Adrenal gland (tissue), 12 donors: ENCODE results near the gene JOSD1. TPM values are rescaled to one million over a fixed set of nuclear protein-coding genes. Genes with fewer than 3 reads are reported as not detected.
"Not testable (repeated sequence)": the region's sequence is repeated elsewhere in the genome, so short reads cannot be mapped to it uniquely, and the experiment has no call there.

Source experiments
- DNase-seq, 7 donors: peaks; one replicate each; pipeline ENCODE4 v3.0.0-alpha.2; 2019 to 2020
- H3K27ac ChIP-seq, 5 donors: fragments of 200-600 bp; sonication (generic) in 4 of 5; 1 replicate in 3 of 5; 2 replicates in 2 of 5; pipeline versions ENCODE4 v1.5.1 to v1.8.0; 2016 to 2020; ENCODE audit warnings: mild to moderate bottlenecking in 1 of 5
- H3K27me3 ChIP-seq: fragments of 200-600 bp; 2 replicates; pipeline ENCODE4 v1.8.0; 2021
- H3K36me3 ChIP-seq, 2 donors: fragments of 200-600 bp; replicated peaks in 1 of 2; 1 replicate in 1 of 2; 2 replicates in 1 of 2; pipeline versions ENCODE4 v1.5.1 to v1.8.0; 2018 to 2022
- H3K4me1 ChIP-seq, 2 donors: fragments of 200-600 bp; replicated peaks in 1 of 2; 1 replicate in 1 of 2; 2 replicates in 1 of 2; pipeline versions ENCODE4 v1.5.1 to v1.8.0; 2018 to 2021
- H3K4me3 ChIP-seq, 4 donors: fragments of 200-600 bp; sonication (generic) in 3 of 4; one replicate each; pipeline ENCODE4 v1.5.1; 2016 to 2018
- H3K9me3 ChIP-seq, 3 donors: fragments of 200-600 bp; sonication (generic) in 1 of 3; replicated peaks in 1 of 3; 1 replicate in 2 of 3; 2 replicates in 1 of 3; pipeline versions ENCODE4 v1.5.1 to v1.8.0; 2016 to 2021
- CTCF ChIP-seq, 6 experiments: fragments of 450-650 bp in 4 of 6; fragments of 200-600 bp in 2 of 6; sonication (generic) in 1 of 6; IDR thresholded peaks; 1 replicate in 5 of 6; 2 replicates in 1 of 6; pipeline versions ENCODE4 v1.5.1 to v1.8.0; 2016 to 2021; ENCODE audit warnings: antibody characterized with exemption in 6 of 6, mild to moderate bottlenecking in 2 of 6, moderate library complexity in 1 of 6
- POLR2A ChIP-seq, 2 donors: fragments of 450-650 bp; IDR thresholded peaks; one replicate each; pipeline ENCODE4 v1.6.1; 2017; ENCODE audit warnings: antibody characterized with exemption in 2 of 2, mild to moderate bottlenecking in 2 of 2, moderate library complexity in 1 of 2
- WGBS, 4 donors: extraction: QIAGEN DNeasy Blood & Tissue Kit in 2 of 4; methylation state at CpG; one replicate each; pipeline versions ENCODE4 v1.1.5 to v1.1.7; 2013 to 2017; 5-methylcytosine and 5-hydroxymethylcytosine counted together
- intact Hi-C, 2 donors: fragments of 100-400 bp; cut with DNase I; formaldehyde crosslinking; loops; one replicate each; pipeline versions ENCODE4 v1.14.1 to v1.15.0; 2022 to 2023
- polyA plus RNA-seq, 3 donors: library from polyadenylated mRNA; stranded (reverse); fragments of 200-250 nt in 2 of 3; fragments of 350-450 nt in 1 of 3; fragmentation: Illumina TruSeq in 1 of 3; extraction: RNeasy Lipid Tissue Mini Kit (QIAGEN cat#74804) in 1 of 3; gene quantifications; one replicate each; pipeline ENCODE4 v1.2.3, GENCODE V29; 2013 to 2014
- total RNA-seq, 9 donors: library from RNA; depleted of rRNA in 4 of 9; stranded (reverse); fragments of >200 nt in 4 of 9; fragments of 120-200 nt in 1 of 9; fragmentation: NEBNext Ultra II Directional in 1 of 9; extraction: Animal tissue kit (Norgen Biotek cat#: 25700) in 1 of 9; gene quantifications; one replicate each; pipeline versions ENCODE4 v1.1.0 to v1.2.4, GENCODE V29; 2013 to 2023
- donor health status: healthy with polysubstance abuse.
- donor health status: Bipolar disorder and iron deficiency.
- donor health status: DM: yes; HTN: yes; CAD: no.
- donor health status: DM: no; HTN: no; CAD: no.
- donor health status: DM: no; HTN: no; CAD: no.
- donor health status: DM: yes; HTN: yes; CAD: no.

Gene JOSD1
- total and polyA plus RNA-seq, 12 donors, result 14.3 to 93.4 (median 42.4) TPM

GRCh38 chr22:38653741-38654140 is 47.0 kb downstream of the JOSD1 start:
- intact Hi-C loops, result loop anchor here in 1 of 2 donors (10.0 kb wide), 1 partner anchor 139 kb away; no protein-coding TSS in a partner anchor
- no peaks in the 10 kb centered on the region for H3K9me3 ChIP-seq
- H3K4me1 ChIP-seq, result peaks cover 0 to 16% of the 10 kb centered on the region in 2 donors
- no peak for DNase-seq
- WGBS, 4 donors, result 94 to 97% (median 95%) methylated on average over 8 of the region's 8 CpGs
- H3K4me3 ChIP-seq, result no peak overlapping the region
- TF ChIP-seq POLR2A (IDR thresholded peaks at IDR 0.05) (no peak), CTCF (IDR thresholded peaks at IDR 0.05) (no peak)
- H3K27me3 ChIP-seq, result no peaks in the 10 kb centered on the region
- no peaks in the 10 kb centered on the region for H3K36me3 ChIP-seq
- no peak overlapping the region for H3K27ac ChIP-seq

- no peak overlapping the region for H3K27ac ChIP-seq
- TF ChIP-seq CTCF (IDR thresholded peaks at IDR 0.05) (no peak), POLR2A (IDR thresholded peaks at IDR 0.05) (no peak)
- intact Hi-C loops, result loop anchor here in 1 of 2 donors (10.0 kb wide), 1 partner anchor 138 kb away; no protein-coding TSS in a partner anchor
- H3K4me3 ChIP-seq, result no peak overlapping the region
- no peak for DNase-seq
- H3K9me3 ChIP-seq, result no peaks in the 10 kb centered on the region
- H3K4me1 ChIP-seq, result peaks cover 0 to 12% of the 10 kb centered on the region in 2 donors
- no peaks in the 10 kb centered on the region for H3K36me3 ChIP-seq
- no peaks in the 10 kb centered on the region for H3K27me3 ChIP-seq
Observed at GRCh38 chr22:38652859-38653258, 47.9 kb downstream of the JOSD1 start.

GRCh38 chr22:38649841-38650522 is 50.8 kb downstream of the JOSD1 start:
- Histone ChIP-seq H3K36me3 (no peaks in the 10 kb centered on the region), H3K4me3 (no peak overlapping the region), H3K9me3 (no peaks in the 10 kb centered on the region), H3K27me3 (no peaks in the 10 kb centered on the region), H3K27ac (no peak overlapping the region), H3K4me1 (no peaks in the 10 kb centered on the region)
- WGBS, 4 donors, result 78 to 87% (median 83%) methylated on average over 5 of the region's 5 CpGs
- no peak for TF ChIP-seq POLR2A (IDR thresholded peaks at IDR 0.05)
- TF ChIP-seq CTCF (IDR thresholded peaks at IDR 0.05), result no peak
- DNase-seq, result no peak
- intact Hi-C loops, result loop anchor here in 1 of 2 donors (10.0 kb wide), 1 partner anchor 135 kb away; no protein-coding TSS in a partner anchor

- H3K36me3 ChIP-seq, result no peaks in the 10 kb centered on the region
- no peaks in the 10 kb centered on the region for H3K27me3 ChIP-seq
- intact Hi-C loops, result no loop called here
- WGBS, 4 donors, result 93 to 94% (median 94%) methylated on average over 6 of the region's 6 CpGs
- DNase-seq, result no peak
- H3K4me3 ChIP-seq, result no peak overlapping the region
- H3K27ac ChIP-seq, result no peak overlapping the region
- TF ChIP-seq CTCF (IDR thresholded peaks at IDR 0.05) (no peak), POLR2A (IDR thresholded peaks at IDR 0.05) (no peak)
- H3K9me3 ChIP-seq, result no peaks in the 10 kb centered on the region
- H3K4me1 ChIP-seq, result no peaks in the 10 kb centered on the region
Observed at GRCh38 chr22:38645430-38645829, 55.3 kb downstream of the JOSD1 start.

GRCh38 chr22:38644245-38644644 is 56.5 kb downstream of the JOSD1 start:
- H3K4me1 ChIP-seq, H3K9me3 ChIP-seq, H3K27me3 ChIP-seq, DNase-seq, H3K4me3 ChIP-seq, H3K27ac ChIP-seq, intact Hi-C loops, H3K36me3 ChIP-seq: not testable (repeated sequence)
- 92 to 96% (median 95%) methylated on average over 4 to 5 of the region's 5 CpGs for WGBS, 4 donors
